ENCODE measurements around the gene DENND1A.

- TF ChIP-seq EP300 (IDR thresholded peaks at IDR 0.05) (no peak), POLR2AphosphoS5 (IDR thresholded peaks at IDR 0.05) (no peak), CTCF (IDR thresholded peaks at IDR 0.05) (no peak)
Observed at GRCh38 chr9:123722378-123722777, 207.5 kb downstream of the DENND1A start.
